Gastroesophageal sphincter (tissue), 3 donors: ENCODE results near the gene LTBP1.

Source experiments
- POLR2A ChIP-seq, 2 donors: fragments of 450-650 bp; IDR thresholded peaks; one replicate each; pipeline ENCODE4 v1.6.1; 2017; ENCODE audit warnings: antibody characterized with exemption in 2 of 2, mild to moderate bottlenecking in 2 of 2, moderate library complexity in 1 of 2
- POLR2AphosphoS5 ChIP-seq: sonication (generic); formaldehyde crosslinking; IDR thresholded peaks from one replicate; pipeline ENCODE4 v1.6.1; 2017; ENCODE audit warnings: antibody characterized with exemption
- TF ChIP-seq, protein P1 (sequence below), 4 experiments: fragments of 200-600 bp in 2 of 4; fragments of 450-650 bp in 2 of 4; sonication (generic) in 1 of 4; IDR thresholded peaks; one replicate each; pipeline ENCODE4 v1.5.1; 2017 to 2019; ENCODE audit warnings: antibody characterized with exemption in 4 of 4, mild to moderate bottlenecking in 2 of 4, moderate library complexity in 2 of 4

DNA sequence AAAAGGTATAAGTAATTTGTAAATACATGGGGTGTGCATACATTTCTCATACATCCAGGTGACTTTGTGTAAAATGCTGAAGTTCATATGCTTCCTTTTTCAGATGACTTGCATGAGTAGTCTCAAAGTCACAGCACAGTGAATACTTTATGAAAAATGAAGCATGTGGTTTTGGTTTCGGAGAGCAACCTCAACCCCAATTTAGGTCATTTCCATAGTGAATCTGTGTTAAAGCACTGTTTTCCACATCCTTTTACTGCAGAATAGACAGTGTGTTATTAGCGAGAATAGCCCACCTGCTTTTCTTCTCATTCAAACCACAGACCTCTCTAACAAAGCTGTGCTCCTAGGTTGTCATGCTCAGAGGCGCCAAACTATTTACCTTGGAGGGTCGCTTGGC, 325.2 kb downstream of the LTBP1 start:
- TF ChIP-seq, protein P1, sequence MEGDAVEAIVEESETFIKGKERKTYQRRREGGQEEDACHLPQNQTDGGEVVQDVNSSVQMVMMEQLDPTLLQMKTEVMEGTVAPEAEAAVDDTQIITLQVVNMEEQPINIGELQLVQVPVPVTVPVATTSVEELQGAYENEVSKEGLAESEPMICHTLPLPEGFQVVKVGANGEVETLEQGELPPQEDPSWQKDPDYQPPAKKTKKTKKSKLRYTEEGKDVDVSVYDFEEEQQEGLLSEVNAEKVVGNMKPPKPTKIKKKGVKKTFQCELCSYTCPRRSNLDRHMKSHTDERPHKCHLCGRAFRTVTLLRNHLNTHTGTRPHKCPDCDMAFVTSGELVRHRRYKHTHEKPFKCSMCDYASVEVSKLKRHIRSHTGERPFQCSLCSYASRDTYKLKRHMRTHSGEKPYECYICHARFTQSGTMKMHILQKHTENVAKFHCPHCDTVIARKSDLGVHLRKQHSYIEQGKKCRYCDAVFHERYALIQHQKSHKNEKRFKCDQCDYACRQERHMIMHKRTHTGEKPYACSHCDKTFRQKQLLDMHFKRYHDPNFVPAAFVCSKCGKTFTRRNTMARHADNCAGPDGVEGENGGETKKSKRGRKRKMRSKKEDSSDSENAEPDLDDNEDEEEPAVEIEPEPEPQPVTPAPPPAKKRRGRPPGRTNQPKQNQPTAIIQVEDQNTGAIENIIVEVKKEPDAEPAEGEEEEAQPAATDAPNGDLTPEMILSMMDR (IDR thresholded peaks at IDR 0.05), result no peak
- TF ChIP-seq POLR2A (IDR thresholded peaks at IDR 0.05) (no peak), POLR2AphosphoS5 (no peak)
